ENCODE measurements around the gene CWH43. TPM values are rescaled to one million over a fixed set of nuclear protein-coding genes. Genes with fewer than 3 reads are reported as not detected.

CWH43 gene
- total RNA-seq, 1 donor from 2014 or later: not detected

DNA sequence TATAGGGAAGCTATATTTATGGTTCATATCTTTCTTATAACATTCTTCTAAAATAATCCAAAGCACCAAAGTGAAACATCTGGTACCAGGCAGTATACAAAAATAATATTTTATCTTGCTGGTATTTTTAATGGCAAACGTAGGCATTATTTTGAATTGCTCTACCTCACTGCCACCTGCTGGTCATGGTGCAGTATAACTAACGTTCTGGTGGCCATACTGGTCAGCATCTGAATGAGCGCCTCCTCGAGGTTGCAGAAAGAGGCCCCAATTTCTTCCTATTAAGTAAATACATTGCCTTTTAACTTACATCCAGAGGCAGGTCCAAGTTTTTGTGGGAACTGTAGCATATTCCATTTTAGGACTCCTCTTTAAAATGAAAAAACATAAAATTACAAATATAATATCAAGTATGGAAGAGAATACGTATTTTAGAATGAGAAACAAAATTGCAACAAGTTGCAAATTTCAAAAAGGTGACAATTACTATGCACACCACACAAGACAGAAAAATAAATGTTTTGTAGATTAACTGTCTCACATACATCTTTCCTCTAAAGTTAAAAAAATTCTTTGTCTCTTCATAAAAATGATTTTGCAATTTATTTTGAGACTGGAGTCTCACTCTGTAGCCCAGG is 22.9 kb upstream of the CWH43 start:
- Histone ChIP-seq H3K27ac (replicated peaks) (no peak overlapping the region), H3K4me1 (peaks cover 3% of the 10 kb centered on the region), H3K4me3 (no peak overlapping the region), H3K27me3 (ENCODE audit: low read depth) (no peaks in the 10 kb centered on the region), H3K9me3 (replicated peaks) (no peaks in the 10 kb centered on the region), H3K36me3 (no peaks in the 10 kb centered on the region)
- DNase-seq: peak; percentile 17
- intact Hi-C loops (cut with micrococcal nuclease): loop anchor here (5.0 kb wide), 2 partner anchors 386 to 516 kb away; no protein-coding TSS in a partner anchor
- TF ChIP-seq, protein P1, sequence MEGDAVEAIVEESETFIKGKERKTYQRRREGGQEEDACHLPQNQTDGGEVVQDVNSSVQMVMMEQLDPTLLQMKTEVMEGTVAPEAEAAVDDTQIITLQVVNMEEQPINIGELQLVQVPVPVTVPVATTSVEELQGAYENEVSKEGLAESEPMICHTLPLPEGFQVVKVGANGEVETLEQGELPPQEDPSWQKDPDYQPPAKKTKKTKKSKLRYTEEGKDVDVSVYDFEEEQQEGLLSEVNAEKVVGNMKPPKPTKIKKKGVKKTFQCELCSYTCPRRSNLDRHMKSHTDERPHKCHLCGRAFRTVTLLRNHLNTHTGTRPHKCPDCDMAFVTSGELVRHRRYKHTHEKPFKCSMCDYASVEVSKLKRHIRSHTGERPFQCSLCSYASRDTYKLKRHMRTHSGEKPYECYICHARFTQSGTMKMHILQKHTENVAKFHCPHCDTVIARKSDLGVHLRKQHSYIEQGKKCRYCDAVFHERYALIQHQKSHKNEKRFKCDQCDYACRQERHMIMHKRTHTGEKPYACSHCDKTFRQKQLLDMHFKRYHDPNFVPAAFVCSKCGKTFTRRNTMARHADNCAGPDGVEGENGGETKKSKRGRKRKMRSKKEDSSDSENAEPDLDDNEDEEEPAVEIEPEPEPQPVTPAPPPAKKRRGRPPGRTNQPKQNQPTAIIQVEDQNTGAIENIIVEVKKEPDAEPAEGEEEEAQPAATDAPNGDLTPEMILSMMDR (IDR thresholded peaks at IDR 0.05; ENCODE audit: borderline replicate concordance): peak; percentile 95

DNA sequence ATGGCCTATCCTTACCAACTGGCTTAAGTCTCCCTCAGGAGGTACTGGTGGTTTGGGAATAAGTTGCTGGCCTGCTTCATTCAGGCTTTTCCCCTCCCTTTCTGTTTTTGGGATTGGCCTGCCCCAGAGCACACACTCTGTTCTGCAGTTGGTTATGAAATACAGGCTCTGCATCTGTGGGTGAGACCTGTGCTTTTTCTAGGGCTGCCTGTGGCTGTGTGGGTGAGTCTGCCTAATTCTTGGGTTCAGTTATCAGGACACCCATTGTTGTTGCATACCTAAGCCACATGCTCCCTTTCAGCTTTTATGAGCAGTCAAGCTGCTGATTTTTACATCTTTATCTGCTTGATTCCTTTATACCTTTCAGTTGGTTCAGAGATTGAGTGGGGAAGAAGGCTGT is 19.0 kb upstream of the CWH43 start:
- TF ChIP-seq, protein P1 (IDR thresholded peaks at IDR 0.05; ENCODE audit: borderline replicate concordance): no peak
- Histone ChIP-seq H3K9me3 (replicated peaks) (no peaks in the 10 kb centered on the region), H3K4me1 (peaks cover 3% of the 10 kb centered on the region), H3K27ac (replicated peaks) (no peak overlapping the region), H3K27me3 (ENCODE audit: low read depth) (no peaks in the 10 kb centered on the region), H3K36me3 (no peaks in the 10 kb centered on the region), H3K4me3 (no peak overlapping the region)
- no peak for DNase-seq
- intact Hi-C loops (cut with micrococcal nuclease): no loop called here

DNA sequence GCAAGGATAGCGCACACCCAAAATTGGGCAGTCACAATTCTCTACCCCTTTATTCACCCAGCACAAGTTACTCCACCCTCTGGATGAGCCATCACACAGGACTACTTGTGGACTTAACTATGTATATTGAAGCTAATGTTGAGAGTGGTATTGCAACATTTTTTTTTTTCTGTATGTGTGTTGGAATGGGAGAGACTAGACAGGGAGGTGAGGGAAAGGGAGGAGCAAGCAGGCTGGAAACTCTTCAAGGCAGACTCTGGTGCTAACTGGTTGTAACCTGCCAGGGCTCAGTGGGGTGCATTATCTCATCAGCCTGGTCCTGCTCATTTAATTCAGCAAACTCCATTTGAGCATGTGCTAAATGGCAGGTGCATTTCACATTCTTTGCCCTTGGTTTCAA is 18.4 kb upstream of the CWH43 start:
- Histone ChIP-seq H3K9me3 (replicated peaks) (no peaks in the 10 kb centered on the region), H3K4me1 (peaks cover 3% of the 10 kb centered on the region), H3K27ac (replicated peaks) (no peak overlapping the region), H3K27me3 (ENCODE audit: low read depth) (no peaks in the 10 kb centered on the region), H3K4me3 (no peak overlapping the region), H3K36me3 (no peaks in the 10 kb centered on the region)
- DNase-seq: no peak
- TF ChIP-seq, protein P1 (IDR thresholded peaks at IDR 0.05; ENCODE audit: borderline replicate concordance): no peak
- intact Hi-C loops (cut with micrococcal nuclease): no loop called here

DNA sequence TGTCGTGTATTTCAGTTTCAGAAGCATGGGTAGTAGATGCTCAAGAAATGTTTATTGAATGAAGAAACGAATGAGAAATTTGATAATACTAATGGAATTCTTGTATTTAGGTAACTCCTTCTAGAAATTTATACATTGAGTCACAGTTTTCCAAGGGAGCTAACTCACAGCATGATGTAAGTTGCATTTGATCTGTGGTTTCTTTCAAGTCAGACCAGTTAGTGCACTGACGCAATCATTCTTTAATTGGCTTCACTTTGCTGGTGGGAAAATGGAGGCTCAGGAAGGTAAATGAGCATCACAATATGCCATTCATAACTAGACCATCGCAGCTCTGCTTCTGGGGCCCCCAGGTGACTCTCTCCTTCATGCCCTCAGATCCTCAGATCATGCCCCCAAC is 17.3 kb upstream of the CWH43 start:
- Histone ChIP-seq H3K27ac (replicated peaks) (no peak overlapping the region), H3K4me3 (no peak overlapping the region), H3K4me1 (no peaks in the 10 kb centered on the region), H3K36me3 (no peaks in the 10 kb centered on the region), H3K9me3 (replicated peaks) (no peaks in the 10 kb centered on the region), H3K27me3 (ENCODE audit: low read depth) (no peaks in the 10 kb centered on the region)
- DNase-seq: no peak
- TF ChIP-seq, protein P1 (IDR thresholded peaks at IDR 0.05; ENCODE audit: borderline replicate concordance): no peak
- intact Hi-C loops (cut with micrococcal nuclease): no loop called here

DNA sequence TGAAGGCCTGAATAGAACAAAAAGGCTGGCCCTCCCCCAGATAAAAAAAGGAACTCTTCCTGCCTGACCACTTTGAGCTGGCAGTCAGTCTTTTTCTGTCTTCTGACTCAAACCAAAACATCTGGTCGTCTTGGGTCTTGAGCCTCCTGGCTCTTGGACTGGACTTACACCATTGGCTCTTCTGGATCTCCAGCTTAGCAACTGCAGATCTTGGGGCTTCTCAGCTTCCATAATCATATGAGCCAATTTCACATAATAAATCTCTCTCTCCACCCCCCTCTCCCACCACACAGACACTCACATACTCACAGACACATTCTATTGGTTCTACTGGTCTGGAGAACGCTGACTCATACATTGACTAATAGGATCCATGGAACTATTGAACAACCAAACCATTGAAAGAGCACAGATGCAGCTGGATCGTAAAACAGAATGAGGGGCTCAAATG is 15.6 kb upstream of the CWH43 start:
- Histone ChIP-seq H3K27ac (replicated peaks) (no peak overlapping the region), H3K36me3 (no peaks in the 10 kb centered on the region), H3K4me3 (no peak overlapping the region), H3K27me3 (ENCODE audit: low read depth) (peaks cover 8% of the 10 kb centered on the region), H3K4me1 (no peaks in the 10 kb centered on the region), H3K9me3 (replicated peaks) (no peaks in the 10 kb centered on the region)
- TF ChIP-seq, protein P1 (IDR thresholded peaks at IDR 0.05; ENCODE audit: borderline replicate concordance): no peak
- intact Hi-C loops (cut with micrococcal nuclease): no loop called here
- DNase-seq: no peak

Data from left ventricle myocardium inferior (tissue), 1 donor.